Endothelial cell of hepatic sinusoid (primary cell): ENCODE measurements around the gene LRRC61.
"Not testable (repeated sequence)": the region's sequence is repeated elsewhere in the genome, so short reads cannot be mapped to it uniquely, and the experiment has no call there.

ENCODE experiments used
- in situ Hi-C: cut with HindIII; loops from 2 replicates; pipeline ENCODE4 v1.10.0; 2017; ENCODE audit warnings: low sequenced_read_pairs

LRRC61 gene

GRCh38 chr7:150307129-150307528, 16.0 kb upstream of the LRRC61 start:
- in situ Hi-C loops, result loop anchor here (5.0 kb wide), 1 partner anchor 100 kb away; a partner anchor contains a TSS

DNA sequence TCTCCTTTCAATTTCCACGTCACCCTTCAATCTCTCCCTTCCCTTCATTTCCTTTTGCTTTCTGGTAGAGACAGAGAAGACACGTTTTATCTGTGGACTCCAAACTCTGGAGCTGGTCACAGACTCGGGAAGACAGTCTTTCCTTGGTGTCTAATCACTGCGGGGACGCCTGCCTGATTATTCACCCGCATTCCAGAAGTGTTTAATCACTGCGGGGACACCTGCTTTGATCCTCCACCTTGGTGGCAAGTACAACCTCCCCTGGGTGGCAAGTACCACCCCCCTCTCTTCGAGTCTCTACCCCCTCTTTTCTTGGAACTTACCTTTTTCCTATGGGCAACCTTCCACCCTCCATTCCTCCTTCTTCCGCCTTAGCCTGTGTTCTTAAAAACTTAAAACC, 15.3 kb upstream of the LRRC61 start:
- in situ Hi-C loops, result loop anchor here (5.0 kb wide), 1 partner anchor 99 kb away; a partner anchor contains a TSS

DNA sequence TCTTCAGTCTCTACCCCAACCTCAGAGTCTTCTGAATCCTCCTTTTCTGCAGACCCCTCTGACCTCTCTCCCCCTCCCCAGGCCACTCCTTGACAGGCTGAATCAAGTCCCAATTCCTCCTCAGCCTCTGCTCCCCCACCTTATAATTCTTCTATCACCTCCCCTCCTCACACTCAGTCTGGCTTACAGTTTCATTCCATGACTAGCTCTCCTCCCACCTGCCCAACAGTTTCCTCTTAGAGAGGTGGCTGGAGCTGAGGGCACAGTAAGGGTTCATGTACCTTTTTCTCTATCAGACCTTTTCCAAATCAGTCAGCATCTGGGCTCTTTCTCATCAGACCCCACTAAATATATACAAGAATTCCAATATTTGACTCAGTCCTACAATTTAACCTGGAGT, 14.6 kb upstream of the LRRC61 start:
- in situ Hi-C loops, result loop anchor here (5.0 kb wide), 1 partner anchor 99 kb away; a partner anchor contains a TSS

DNA sequence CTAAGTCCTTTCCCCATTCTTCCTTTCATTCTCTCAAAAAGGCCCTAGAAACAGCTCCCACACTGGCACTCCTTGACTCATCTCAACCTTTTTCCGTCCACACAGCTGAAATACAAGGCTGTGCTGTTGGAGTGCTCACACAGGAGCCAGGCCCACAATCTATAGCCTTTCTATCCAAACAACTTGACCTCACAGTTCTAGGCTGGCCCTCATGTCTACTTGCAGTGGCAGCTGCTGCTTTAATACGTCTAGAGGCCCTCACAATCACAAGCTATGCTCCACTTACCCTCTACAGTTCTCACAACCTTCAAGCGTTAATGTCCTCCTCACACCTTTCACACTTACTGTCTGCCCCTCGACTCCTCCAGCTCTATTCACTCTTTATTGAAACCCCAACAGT, 12.0 kb upstream of the LRRC61 start:
- in situ Hi-C loops, result no loop called here

DNA sequence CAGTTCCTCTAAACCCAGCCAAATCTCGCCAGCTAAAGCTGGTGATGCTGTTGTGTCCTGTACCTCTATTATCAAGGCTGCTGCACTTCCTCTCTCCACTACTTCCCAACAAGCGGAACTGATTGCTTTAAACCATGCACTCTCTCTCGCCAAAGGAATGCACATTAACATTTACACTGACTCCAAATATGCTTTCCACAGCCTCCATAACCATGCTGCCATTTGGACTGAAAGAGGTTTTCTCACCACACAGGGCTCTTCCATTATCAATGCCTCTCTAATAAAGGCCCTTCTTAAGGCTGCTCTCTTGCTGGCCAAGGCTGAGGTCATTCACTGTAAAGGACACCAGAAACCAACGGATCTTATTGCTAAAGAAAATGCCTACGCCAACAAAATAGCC, 11.4 kb upstream of the LRRC61 start:
- in situ Hi-C loops, result no loop called here

GRCh38 chr7:150312649-150313366, 10.3 kb upstream of the LRRC61 start:
- in situ Hi-C loops, result not testable (repeated sequence)

- in situ Hi-C loops, result no loop called here
Observed at GRCh38 chr7:150313367-150313809, 9.8 kb upstream of the LRRC61 start.

DNA sequence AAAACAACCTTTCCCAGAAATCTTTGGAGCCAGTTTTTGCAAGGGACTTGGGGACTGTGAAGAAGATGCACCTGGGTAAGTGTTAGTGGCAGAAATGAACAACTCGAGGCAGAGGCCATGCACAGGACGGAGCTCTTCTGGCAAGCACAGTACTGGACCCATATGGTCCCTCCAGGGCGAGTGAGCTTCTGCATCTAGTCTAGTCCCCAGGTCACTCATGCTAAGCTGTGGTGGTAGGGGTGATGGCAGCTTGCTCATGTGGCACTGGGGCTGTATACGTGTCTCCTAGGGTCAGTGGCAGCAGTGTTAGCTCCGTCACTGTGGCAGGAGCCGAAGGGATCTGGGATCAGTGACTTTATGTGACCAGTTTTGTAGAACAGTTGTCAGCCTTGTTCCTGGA, 9.3 kb upstream of the LRRC61 start:
- in situ Hi-C loops, result no loop called here

- in situ Hi-C loops, result no loop called here
Observed at GRCh38 chr7:150314639-150315239, 8.4 kb upstream of the LRRC61 start.

DNA sequence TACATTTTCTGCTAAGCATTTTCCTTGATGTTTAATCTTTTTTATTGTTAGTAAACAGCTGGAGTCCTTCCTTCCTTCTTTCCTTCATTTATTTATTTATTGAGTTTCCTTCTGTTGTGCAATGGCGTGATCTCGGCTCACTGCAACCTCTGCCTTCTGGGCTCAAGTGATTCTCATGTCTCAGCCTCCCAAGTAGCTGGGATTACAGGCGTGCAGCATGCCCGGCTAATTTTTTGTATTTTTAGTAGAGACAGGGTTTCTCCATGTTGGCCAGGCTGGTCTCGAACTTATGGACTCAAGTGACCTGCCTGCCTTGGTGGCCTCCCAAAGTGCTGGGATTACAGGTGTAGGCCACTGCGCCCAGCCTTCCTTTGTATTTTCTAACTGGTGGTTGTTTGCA, 6.2 kb upstream of the LRRC61 start:
- in situ Hi-C loops, result not testable (repeated sequence)

DNA sequence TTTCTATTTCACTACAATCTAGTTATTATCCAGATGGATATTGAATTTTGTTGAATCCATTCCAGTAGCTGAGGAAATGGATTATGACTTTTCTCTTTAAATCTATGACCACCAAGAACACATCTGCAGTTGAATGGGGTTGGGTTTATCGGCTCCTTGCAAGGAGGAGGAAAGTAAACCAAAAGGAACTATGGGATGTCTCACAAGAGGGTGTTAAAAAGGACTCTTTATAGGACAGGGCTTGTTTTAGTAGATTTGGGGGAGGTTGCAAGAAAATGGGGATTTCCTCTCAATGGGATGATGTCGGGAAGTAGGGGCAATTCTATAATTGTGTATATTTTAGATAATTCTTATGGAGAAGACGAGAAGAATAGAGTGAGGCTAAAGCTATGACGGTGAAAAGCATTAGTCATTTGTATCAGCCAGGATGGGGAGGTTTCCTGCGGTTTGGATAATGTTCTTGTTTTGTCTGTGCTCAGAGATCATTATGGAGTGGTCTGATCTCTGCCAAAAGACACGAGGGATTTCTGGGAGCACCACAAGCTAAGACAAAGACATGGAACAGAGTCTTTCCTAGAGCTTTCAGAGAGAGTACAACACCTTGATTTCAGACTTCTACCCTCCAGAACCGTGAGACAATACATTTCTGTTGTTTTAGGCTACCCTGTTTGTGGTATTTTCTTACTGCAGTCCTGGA, 5.3 kb upstream of the LRRC61 start:
- in situ Hi-C loops, result no loop called here

GRCh38 chr7:150321788-150322113, 1.4 kb upstream of the LRRC61 start:
- in situ Hi-C loops, result no loop called here

- in situ Hi-C loops, result no loop called here
Observed at GRCh38 chr7:150322114-150322832, 882 bp upstream of the LRRC61 start.

- in situ Hi-C loops, result no loop called here
Observed at GRCh38 chr7:150323682-150324372, 672 bp downstream of the LRRC61 start.

- in situ Hi-C loops, result no loop called here
Observed at GRCh38 chr7:150324373-150324961, 1.3 kb downstream of the LRRC61 start.

- in situ Hi-C loops, result no loop called here
Observed at GRCh38 chr7:150325110-150325611, 2.0 kb downstream of the LRRC61 start.

GRCh38 chr7:150325901-150326300, 2.7 kb downstream of the LRRC61 start:
- in situ Hi-C loops, result no loop called here

DNA sequence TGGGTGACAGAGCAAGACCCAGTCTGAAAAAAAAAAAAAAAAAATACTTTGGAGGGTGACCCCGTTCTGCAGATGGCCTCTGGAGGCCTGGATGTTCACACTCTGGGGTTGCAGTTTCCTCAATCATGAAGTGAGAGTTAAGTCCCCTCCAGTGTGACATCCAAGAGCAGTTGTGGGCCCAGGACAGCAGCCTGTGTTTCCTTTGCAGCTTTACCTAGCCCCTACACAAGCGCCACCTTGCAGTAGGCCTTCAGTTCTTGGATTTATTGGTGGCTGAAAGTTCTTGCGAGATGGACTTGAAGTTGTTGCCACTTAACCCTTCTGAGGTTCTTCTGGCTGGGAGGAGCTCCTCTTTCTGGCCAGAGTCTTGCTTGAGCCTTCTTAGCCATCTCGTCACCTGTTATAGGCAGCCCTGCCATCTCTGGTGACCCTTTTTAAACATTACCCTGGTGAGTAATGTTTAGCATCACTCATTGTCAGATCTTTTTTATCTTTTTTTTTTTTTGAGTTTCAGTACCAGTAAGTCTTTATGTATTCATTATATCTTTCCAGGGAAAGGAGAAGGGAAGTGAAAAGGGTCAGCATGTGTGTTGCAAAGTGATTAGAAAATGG, 3.6 kb downstream of the LRRC61 start:
- in situ Hi-C loops, result no loop called here

- in situ Hi-C loops, result no loop called here
Observed at GRCh38 chr7:150327308-150327707, 4.2 kb downstream of the LRRC61 start.
